Gastroesophageal sphincter (tissue), 3 donors: Measurements from ENCODE around the gene C19orf25.

Source experiments
- POLR2A ChIP-seq, 2 donors: fragments of 450-650 bp; IDR thresholded peaks; one replicate each; pipeline ENCODE4 v1.6.1; 2017; ENCODE audit warnings: antibody characterized with exemption in 2 of 2, mild to moderate bottlenecking in 2 of 2, moderate library complexity in 1 of 2
- TF ChIP-seq, protein P1 (sequence below), 4 experiments: fragments of 200-600 bp in 2 of 4; fragments of 450-650 bp in 2 of 4; sonication (generic) in 1 of 4; IDR thresholded peaks; one replicate each; pipeline ENCODE4 v1.5.1; 2017 to 2019; ENCODE audit warnings: antibody characterized with exemption in 4 of 4, mild to moderate bottlenecking in 2 of 4, moderate library complexity in 2 of 4

DNA sequence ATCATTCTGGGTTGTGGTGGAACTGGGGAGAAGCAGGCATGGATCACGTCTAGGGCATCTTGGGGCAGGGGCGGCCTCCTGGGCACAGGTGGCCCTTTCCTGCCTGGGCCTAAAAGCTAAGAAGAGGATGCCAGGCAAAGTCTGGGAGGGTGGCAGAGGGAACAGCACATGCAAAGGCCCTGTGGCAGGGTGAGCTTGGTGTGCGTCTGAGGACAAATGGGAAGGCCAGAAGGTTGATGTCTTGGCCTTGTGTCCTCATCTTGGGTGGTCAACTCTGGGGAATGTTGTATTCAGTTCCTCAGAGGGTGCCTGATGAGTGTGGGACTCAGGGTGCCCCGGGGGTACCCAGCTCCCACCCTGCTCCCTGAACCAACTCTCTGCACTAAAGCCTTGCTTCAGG is 39.5 kb upstream of the C19orf25 start:
- TF ChIP-seq, protein P1, sequence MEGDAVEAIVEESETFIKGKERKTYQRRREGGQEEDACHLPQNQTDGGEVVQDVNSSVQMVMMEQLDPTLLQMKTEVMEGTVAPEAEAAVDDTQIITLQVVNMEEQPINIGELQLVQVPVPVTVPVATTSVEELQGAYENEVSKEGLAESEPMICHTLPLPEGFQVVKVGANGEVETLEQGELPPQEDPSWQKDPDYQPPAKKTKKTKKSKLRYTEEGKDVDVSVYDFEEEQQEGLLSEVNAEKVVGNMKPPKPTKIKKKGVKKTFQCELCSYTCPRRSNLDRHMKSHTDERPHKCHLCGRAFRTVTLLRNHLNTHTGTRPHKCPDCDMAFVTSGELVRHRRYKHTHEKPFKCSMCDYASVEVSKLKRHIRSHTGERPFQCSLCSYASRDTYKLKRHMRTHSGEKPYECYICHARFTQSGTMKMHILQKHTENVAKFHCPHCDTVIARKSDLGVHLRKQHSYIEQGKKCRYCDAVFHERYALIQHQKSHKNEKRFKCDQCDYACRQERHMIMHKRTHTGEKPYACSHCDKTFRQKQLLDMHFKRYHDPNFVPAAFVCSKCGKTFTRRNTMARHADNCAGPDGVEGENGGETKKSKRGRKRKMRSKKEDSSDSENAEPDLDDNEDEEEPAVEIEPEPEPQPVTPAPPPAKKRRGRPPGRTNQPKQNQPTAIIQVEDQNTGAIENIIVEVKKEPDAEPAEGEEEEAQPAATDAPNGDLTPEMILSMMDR (IDR thresholded peaks at IDR 0.05): no peak
- TF ChIP-seq POLR2A (IDR thresholded peaks at IDR 0.05): no peak
